Fibroblast of lung (primary cell): Measurements from ENCODE around the gene APMAP.

Experiments
- CTCF ChIP-seq, 2 donors: IDR thresholded peaks in 1 of 2; conservative IDR thresholded peaks in 1 of 2; 1 replicate in 1 of 2; 2 replicates in 1 of 2; pipeline ENCODE4 v1.5.1; 2011 to 2012; ENCODE audit warnings: low read length in 2 of 2, control low read depth in 1 of 2, inconsistent platforms in 1 of 2, low read depth in 1 of 2, mild to moderate bottlenecking in 1 of 2
- EZH2 ChIP-seq: IDR thresholded peaks from 2 replicates; pipeline ENCODE4 v1.5.1; 2012; ENCODE audit warnings: low read length, control low read depth, mild to moderate bottlenecking; ENCODE audit errors: missing control alignments

- TF ChIP-seq CTCF (conservative IDR thresholded peaks at IDR 0.05 in 1 of 2, IDR thresholded peaks at IDR 0.05 in 1 of 2; ENCODE audit: low read depth in 1 of 2, low read length in 2 of 2) = no peak
- no peak for TF ChIP-seq EZH2
Measured at GRCh38 chr20:24998631-24999445, 6.3 kb upstream of the APMAP start.
